Psoas muscle (tissue), 8 donors: ENCODE results near the gene ABITRAM. TPM values are rescaled to one million over a fixed set of nuclear protein-coding genes. Genes with fewer than 3 reads are reported as not detected.

Source experiments
- ATAC-seq, 4 donors: fragments of 200-7000 bp; cut with Tn5 transposase; one replicate each; pipeline ENCODE4 v1.9.1; 2020; ENCODE audit warnings: moderate library complexity in 3 of 4, mild to moderate bottlenecking in 2 of 4
- DNase-seq, 2 donors: peaks; one replicate each; pipeline ENCODE4 v3.0.0-alpha.2; 2020
- H3K27ac ChIP-seq: fragments of 200-600 bp; one replicate; pipeline ENCODE4 v1.8.0; 2022
- H3K27me3 ChIP-seq, 3 donors: fragments of 200-600 bp in 1 of 3; one replicate each; pipeline versions ENCODE4 v1.6.1 to v1.8.0; 2013 to 2022; ENCODE audit warnings: low read length in 2 of 3, mild to moderate bottlenecking in 2 of 3, moderate library complexity in 1 of 3; ENCODE audit not compliant: insufficient read depth in 3 of 3
- H3K36me3 ChIP-seq, 2 donors: fragments of 200-600 bp in 1 of 2; one replicate each; pipeline versions ENCODE4 v1.6.1 to v1.8.0; 2013 to 2022; ENCODE audit warnings: low read depth in 1 of 2, mild to moderate bottlenecking in 1 of 2, moderate library complexity in 1 of 2; ENCODE audit not compliant: insufficient read depth in 1 of 2
- H3K4me1 ChIP-seq: fragments of 200-600 bp; one replicate; pipeline ENCODE4 v1.8.0; 2022
- H3K4me3 ChIP-seq: fragments of 200-600 bp; one replicate; pipeline ENCODE4 v1.8.0; 2022; ENCODE audit warnings: mild to moderate bottlenecking
- H3K9me3 ChIP-seq: fragments of 200-600 bp; one replicate; pipeline ENCODE4 v1.8.0; 2022
- WGBS, 3 donors: extraction: QIAGEN DNeasy Blood & Tissue Kit; methylation state at CpG; one replicate each; pipeline versions ENCODE4 v1.1.6 to v1.1.7; 2013; 5-methylcytosine and 5-hydroxymethylcytosine counted together
- intact Hi-C, 2 donors: fragments of 100-400 bp; cut with DNase I; formaldehyde crosslinking; loops; one replicate each; pipeline versions ENCODE4 v1.11.0 to v1.14.2; 2022
- polyA plus RNA-seq, 3 donors: library from polyadenylated mRNA; stranded (reverse); fragments of 200-250 nt; gene quantifications; one replicate each; pipeline ENCODE4 v1.2.3, GENCODE V29; 2013
- total RNA-seq, 4 donors: library from RNA; stranded (reverse); fragmentation: NEBNext Ultra II Directional in 2 of 4; extraction: Animal tissue kit (Norgen Biotek cat#: 25700) in 2 of 4; gene quantifications; one replicate each; pipeline versions ENCODE4 v1.2.1 to v1.2.4, GENCODE V29; 2021 to 2023
- TF ChIP-seq, protein P1 (sequence below): fragments of 200-600 bp; IDR thresholded peaks from one replicate; pipeline ENCODE4 v1.8.0; 2022; ENCODE audit warnings: antibody characterized with exemption
- donor health status: healthy with polysubstance abuse.
- donor health status: DM: no; HTN: no; CAD: no; lungs with moderate emphysema.
- donor health status: Bipolar disorder and iron deficiency.
- donor health status: healthy.
- donor health status: DM: yes; HTN: yes; CAD: no.
- donor health status: DM: no; HTN: no; CAD: no.
- donor health status: DM: no; HTN: no; CAD: no.
- donor health status: DM: yes; HTN: yes; CAD: no.

Gene ABITRAM
- total and polyA plus RNA-seq, 7 donors: 7.6 to 37.9 (median 14.1) TPM

GRCh38 chr9:108903420-108904103, 30.6 kb upstream of the ABITRAM start:
- DNase-seq (no peak), ATAC-seq (no peak)
- TF ChIP-seq, protein P1, sequence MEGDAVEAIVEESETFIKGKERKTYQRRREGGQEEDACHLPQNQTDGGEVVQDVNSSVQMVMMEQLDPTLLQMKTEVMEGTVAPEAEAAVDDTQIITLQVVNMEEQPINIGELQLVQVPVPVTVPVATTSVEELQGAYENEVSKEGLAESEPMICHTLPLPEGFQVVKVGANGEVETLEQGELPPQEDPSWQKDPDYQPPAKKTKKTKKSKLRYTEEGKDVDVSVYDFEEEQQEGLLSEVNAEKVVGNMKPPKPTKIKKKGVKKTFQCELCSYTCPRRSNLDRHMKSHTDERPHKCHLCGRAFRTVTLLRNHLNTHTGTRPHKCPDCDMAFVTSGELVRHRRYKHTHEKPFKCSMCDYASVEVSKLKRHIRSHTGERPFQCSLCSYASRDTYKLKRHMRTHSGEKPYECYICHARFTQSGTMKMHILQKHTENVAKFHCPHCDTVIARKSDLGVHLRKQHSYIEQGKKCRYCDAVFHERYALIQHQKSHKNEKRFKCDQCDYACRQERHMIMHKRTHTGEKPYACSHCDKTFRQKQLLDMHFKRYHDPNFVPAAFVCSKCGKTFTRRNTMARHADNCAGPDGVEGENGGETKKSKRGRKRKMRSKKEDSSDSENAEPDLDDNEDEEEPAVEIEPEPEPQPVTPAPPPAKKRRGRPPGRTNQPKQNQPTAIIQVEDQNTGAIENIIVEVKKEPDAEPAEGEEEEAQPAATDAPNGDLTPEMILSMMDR: no peak
- H3K27me3 ChIP-seq: no peaks in the 10 kb centered on the region
- H3K4me3 ChIP-seq: no peak overlapping the region
- no peaks in the 10 kb centered on the region for H3K4me1 ChIP-seq
- H3K9me3 ChIP-seq: no peaks in the 10 kb centered on the region
- intact Hi-C loops: no loop called here
- peaks cover 17 to 98% of the 10 kb centered on the region in 2 donors for H3K36me3 ChIP-seq
- 86 to 93% (median 89%) methylated on average over 2 of the region's 2 CpGs for WGBS, 3 donors
- H3K27ac ChIP-seq: no peak overlapping the region

GRCh38 chr9:108904161-108904560, 30.0 kb upstream of the ABITRAM start:
- DNase-seq (no peak), ATAC-seq (no peak)
- H3K9me3 ChIP-seq: no peaks in the 10 kb centered on the region
- TF ChIP-seq, protein P1: no peak
- intact Hi-C loops: no loop called here
- H3K4me3 ChIP-seq: no peak overlapping the region
- 94 to 96% (median 96%) methylated on average over 3 of the region's 3 CpGs for WGBS, 3 donors
- H3K27ac ChIP-seq: no peak overlapping the region
- H3K36me3 ChIP-seq: peaks cover 17 to 98% of the 10 kb centered on the region in 2 donors
- H3K4me1 ChIP-seq: no peaks in the 10 kb centered on the region
- H3K27me3 ChIP-seq: no peaks in the 10 kb centered on the region

GRCh38 chr9:108905494-108905893, 28.7 kb upstream of the ABITRAM start:
- Histone ChIP-seq H3K36me3 (peaks cover 14 to 98% of the 10 kb centered on the region in 2 donors), H3K9me3 (no peaks in the 10 kb centered on the region), H3K4me3 (no peak overlapping the region), H3K27ac (no peak overlapping the region), H3K27me3 (no peaks in the 10 kb centered on the region), H3K4me1 (no peaks in the 10 kb centered on the region)
- WGBS, 3 donors: 91 to 92% (median 92%) methylated on average over 2 of the region's 2 CpGs
- ATAC-seq (no peak), DNase-seq (no peak)
- TF ChIP-seq, protein P1: no peak
- intact Hi-C loops: no loop called here

- TF ChIP-seq, protein P1: no peak
- ATAC-seq: no peak
- Histone ChIP-seq H3K4me3 (no peak overlapping the region), H3K4me1 (no peaks in the 10 kb centered on the region), H3K36me3 (peaks cover 12 to 100% of the 10 kb centered on the region in 2 donors), H3K27me3 (no peaks in the 10 kb centered on the region), H3K27ac (no peak overlapping the region), H3K9me3 (no peaks in the 10 kb centered on the region)
- intact Hi-C loops: no loop called here
- DNase-seq: no peak
These were observed 23.8 kb upstream of the ABITRAM start for GRCh38 chr9:108910402-108910801.

DNA sequence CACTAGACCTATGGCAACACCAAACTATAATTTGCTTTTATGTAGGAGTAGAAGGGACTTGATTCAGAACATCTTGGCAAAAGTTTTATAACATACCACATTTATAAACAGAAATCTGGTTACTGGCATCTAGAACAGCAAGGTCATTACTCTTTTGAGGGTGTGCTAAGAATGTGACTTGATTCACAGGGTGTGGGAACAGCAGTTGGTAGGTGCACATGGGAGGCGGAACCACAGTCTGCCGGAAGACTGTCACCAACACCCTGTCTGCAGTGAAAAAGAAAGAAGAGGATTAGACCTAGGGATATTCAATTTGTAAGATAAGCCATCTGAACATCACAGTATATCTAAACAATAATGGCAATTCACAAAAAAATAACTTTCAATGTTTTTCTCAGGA, 23.3 kb upstream of the ABITRAM start:
- H3K27ac ChIP-seq: no peak overlapping the region
- peaks cover 15 to 100% of the 10 kb centered on the region in 2 donors for H3K36me3 ChIP-seq
- H3K4me3 ChIP-seq: no peak overlapping the region
- no peaks in the 10 kb centered on the region for H3K27me3 ChIP-seq
- 93 to 94% (median 94%) methylated on average over 2 of the region's 2 CpGs for WGBS, 3 donors
- ATAC-seq: no peak
- TF ChIP-seq, protein P1: no peak
- no peaks in the 10 kb centered on the region for H3K9me3 ChIP-seq
- H3K4me1 ChIP-seq: no peaks in the 10 kb centered on the region
- intact Hi-C loops: no loop called here
- no peak for DNase-seq
